ENCODE data around the gene OR2AG1.

The OR2AG1 gene

GRCh38 chr11:6746086-6746618 lies 36.7 kb upstream of the OR2AG1 start:
- no peak overlapping the region for H3K4me3 ChIP-seq (ENCODE audit: low read depth, low read length)
- TF ChIP-seq TCF7L2 (IDR thresholded peaks at IDR 0.05; ENCODE audit: borderline replicate concordance, low read depth, low read length): no peak
- TF ChIP-seq, protein P1, sequence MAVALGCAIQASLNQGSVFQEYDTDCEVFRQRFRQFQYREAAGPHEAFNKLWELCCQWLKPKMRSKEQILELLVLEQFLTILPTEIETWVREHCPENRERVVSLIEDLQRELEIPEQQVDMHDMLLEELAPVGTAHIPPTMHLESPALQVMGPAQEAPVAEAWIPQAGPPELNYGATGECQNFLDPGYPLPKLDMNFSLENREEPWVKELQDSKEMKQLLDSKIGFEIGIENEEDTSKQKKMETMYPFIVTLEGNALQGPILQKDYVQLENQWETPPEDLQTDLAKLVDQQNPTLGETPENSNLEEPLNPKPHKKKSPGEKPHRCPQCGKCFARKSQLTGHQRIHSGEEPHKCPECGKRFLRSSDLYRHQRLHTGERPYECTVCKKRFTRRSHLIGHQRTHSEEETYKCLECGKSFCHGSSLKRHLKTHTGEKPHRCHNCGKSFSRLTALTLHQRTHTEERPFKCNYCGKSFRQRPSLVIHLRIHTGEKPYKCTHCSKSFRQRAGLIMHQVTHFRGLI (tag by site-specific recombination; IDR thresholded peaks at IDR 0.05): no peak
- ChIA-PET POLR2A (no interaction called here), CTCF (interaction anchor here (1.3 to 4.9 kb wide), 4 partner anchors 8 to 19 kb away, joined by 3 to 58 read pairs (median 4); no protein-coding TSS in a partner anchor)
- H3K4me1 ChIP-seq (ENCODE audit: control insufficient read depth, insufficient read depth, low read length): no peaks in the 10 kb centered on the region
- no peak overlapping the region for H3K27ac ChIP-seq (ENCODE audit: extremely low read depth, low read depth, low read length)
- H3K36me3 ChIP-seq (ENCODE audit: control insufficient read depth in 2 of 2, insufficient read depth in 1 of 2, low read length in 2 of 2): no peaks in the 10 kb centered on the region
- H3K9me3 ChIP-seq (ENCODE audit: control insufficient read depth, insufficient read depth, low read depth, low read length): no peaks in the 10 kb centered on the region

DNA sequence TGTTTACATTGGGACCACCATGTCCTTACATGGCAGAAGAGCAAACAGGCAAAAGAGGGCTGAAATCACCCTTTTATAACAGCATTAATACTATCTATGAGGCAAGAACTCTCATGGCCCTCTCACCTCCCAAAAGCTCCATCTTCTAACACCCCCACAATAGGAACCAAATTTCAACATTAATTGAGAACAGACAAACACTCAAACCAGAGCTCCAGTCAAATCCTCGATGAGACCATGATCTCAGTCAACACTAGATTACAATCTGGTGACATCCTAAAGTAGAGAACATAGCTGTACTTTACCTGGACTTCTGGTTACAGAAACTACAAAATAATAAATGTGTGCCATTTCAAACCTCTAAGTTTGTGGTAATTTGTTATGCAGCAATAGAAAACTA lies 36.2 kb upstream of the OR2AG1 start:
- ChIA-PET POLR2A (no interaction called here), CTCF (interaction anchor here (0.6 to 4.9 kb wide), 4 partner anchors 9 to 40 kb away, joined by 3 to 58 read pairs (median 4); no protein-coding TSS in a partner anchor)
- no peak for TF ChIP-seq ZNF624 (tag by site-specific recombination; IDR thresholded peaks at IDR 0.05)
- TF ChIP-seq, protein P2, sequence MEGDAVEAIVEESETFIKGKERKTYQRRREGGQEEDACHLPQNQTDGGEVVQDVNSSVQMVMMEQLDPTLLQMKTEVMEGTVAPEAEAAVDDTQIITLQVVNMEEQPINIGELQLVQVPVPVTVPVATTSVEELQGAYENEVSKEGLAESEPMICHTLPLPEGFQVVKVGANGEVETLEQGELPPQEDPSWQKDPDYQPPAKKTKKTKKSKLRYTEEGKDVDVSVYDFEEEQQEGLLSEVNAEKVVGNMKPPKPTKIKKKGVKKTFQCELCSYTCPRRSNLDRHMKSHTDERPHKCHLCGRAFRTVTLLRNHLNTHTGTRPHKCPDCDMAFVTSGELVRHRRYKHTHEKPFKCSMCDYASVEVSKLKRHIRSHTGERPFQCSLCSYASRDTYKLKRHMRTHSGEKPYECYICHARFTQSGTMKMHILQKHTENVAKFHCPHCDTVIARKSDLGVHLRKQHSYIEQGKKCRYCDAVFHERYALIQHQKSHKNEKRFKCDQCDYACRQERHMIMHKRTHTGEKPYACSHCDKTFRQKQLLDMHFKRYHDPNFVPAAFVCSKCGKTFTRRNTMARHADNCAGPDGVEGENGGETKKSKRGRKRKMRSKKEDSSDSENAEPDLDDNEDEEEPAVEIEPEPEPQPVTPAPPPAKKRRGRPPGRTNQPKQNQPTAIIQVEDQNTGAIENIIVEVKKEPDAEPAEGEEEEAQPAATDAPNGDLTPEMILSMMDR (tag by site-specific recombination; IDR thresholded peaks at IDR 0.05): no peak
- TF ChIP-seq, protein P3, sequence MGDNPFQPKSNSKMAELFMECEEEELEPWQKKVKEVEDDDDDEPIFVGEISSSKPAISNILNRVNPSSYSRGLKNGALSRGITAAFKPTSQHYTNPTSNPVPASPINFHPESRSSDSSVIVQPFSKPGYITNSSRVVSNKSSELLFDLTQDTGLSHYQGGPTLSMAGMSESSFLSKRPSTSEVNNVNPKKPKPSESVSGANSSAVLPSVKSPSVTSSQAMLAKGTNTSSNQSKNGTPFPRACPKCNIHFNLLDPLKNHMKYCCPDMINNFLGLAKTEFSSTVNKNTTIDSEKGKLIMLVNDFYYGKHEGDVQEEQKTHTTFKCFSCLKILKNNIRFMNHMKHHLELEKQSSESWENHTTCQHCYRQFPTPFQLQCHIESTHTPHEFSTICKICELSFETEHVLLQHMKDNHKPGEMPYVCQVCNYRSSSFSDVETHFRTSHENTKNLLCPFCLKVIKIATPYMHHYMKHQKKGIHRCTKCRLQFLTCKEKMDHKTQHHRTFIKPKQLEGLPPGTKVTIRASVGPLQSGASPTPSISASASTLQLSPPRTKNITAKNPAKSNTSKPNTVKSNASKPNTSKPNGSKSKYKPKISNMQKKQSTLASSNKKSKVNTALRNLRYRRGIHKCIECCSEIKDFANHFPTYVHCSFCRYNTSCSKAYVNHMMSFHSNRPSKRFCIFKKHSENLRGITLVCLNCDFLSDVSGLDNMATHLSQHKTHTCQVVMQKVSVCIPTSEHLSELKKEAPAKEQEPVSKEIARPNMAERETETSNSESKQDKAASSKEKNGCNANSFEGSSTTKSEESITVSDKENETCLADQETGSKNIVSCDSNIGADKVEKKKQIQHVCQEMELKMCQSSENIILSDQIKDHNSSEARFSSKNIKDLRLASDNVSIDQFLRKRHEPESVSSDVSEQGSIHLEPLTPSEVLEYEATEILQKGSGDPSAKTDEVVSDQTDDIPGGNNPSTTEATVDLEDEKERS (tag by site-specific recombination; IDR thresholded peaks at IDR 0.05): no peak
- no peak for TF ChIP-seq ZBTB48 (tag by site-specific recombination; IDR thresholded peaks at IDR 0.05)
- TF ChIP-seq, protein P4, sequence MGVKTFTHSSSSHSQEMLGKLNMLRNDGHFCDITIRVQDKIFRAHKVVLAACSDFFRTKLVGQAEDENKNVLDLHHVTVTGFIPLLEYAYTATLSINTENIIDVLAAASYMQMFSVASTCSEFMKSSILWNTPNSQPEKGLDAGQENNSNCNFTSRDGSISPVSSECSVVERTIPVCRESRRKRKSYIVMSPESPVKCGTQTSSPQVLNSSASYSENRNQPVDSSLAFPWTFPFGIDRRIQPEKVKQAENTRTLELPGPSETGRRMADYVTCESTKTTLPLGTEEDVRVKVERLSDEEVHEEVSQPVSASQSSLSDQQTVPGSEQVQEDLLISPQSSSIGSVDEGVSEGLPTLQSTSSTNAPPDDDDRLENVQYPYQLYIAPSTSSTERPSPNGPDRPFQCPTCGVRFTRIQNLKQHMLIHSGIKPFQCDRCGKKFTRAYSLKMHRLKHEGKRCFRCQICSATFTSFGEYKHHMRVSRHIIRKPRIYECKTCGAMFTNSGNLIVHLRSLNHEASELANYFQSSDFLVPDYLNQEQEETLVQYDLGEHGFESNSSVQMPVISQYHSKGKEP (tag by site-specific recombination; IDR thresholded peaks at IDR 0.05): no peak
- TF ChIP-seq, protein P5, sequence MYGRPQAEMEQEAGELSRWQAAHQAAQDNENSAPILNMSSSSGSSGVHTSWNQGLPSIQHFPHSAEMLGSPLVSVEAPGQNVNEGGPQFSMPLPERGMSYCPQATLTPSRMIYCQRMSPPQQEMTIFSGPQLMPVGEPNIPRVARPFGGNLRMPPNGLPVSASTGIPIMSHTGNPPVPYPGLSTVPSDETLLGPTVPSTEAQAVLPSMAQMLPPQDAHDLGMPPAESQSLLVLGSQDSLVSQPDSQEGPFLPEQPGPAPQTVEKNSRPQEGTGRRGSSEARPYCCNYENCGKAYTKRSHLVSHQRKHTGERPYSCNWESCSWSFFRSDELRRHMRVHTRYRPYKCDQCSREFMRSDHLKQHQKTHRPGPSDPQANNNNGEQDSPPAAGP (tag by site-specific recombination; IDR thresholded peaks at IDR 0.05): no peak
- TF ChIP-seq KLF10 (tag by site-specific recombination; IDR thresholded peaks at IDR 0.05): no peak
- TF ChIP-seq ZNF132 (tag by site-specific recombination; IDR thresholded peaks at IDR 0.05; ENCODE audit: borderline replicate concordance): no peak
- TF ChIP-seq ZNF660 (tag by site-specific recombination; IDR thresholded peaks at IDR 0.05): no peak
- no peak for TF ChIP-seq ZSCAN23 (tag by site-specific recombination; IDR thresholded peaks at IDR 0.05)
- TF ChIP-seq KLF1 (tag by site-specific recombination; IDR thresholded peaks at IDR 0.05): no peak
- TF ChIP-seq ZNF354C (tag by site-specific recombination; IDR thresholded peaks at IDR 0.05; ENCODE audit: borderline replicate concordance, low read depth): no peak
- H3K36me3 ChIP-seq (ENCODE audit: control insufficient read depth in 2 of 2, insufficient read depth in 1 of 2, low read length in 2 of 2): no peaks in the 10 kb centered on the region
- H3K4me1 ChIP-seq (ENCODE audit: control insufficient read depth, insufficient read depth, low read length): no peaks in the 10 kb centered on the region
- no peak overlapping the region for H3K4me3 ChIP-seq (ENCODE audit: low read depth, low read length)
- H3K9me3 ChIP-seq (ENCODE audit: control insufficient read depth, insufficient read depth, low read depth, low read length): no peaks in the 10 kb centered on the region
- no peak overlapping the region for H3K27ac ChIP-seq (ENCODE audit: extremely low read depth, low read depth, low read length)

Measured in HEK293 (cell line).